Right atrium auricular region (tissue), 2 donors: ENCODE measurements around the gene KRT31. TPM values are rescaled to one million over a fixed set of nuclear protein-coding genes. Genes with fewer than 3 reads are reported as not detected.

Experiments used
- DNase-seq: peaks from one replicate; pipeline ENCODE4 v3.0.0-alpha.2; 2019; ENCODE audit warnings: low spot score
- H3K27ac ChIP-seq, 2 donors: fragments of 200-600 bp; sonication (generic); 1 replicate in 1 of 2; 2 replicates in 1 of 2; pipeline ENCODE4 v1.5.1; 2016 to 2019
- H3K27me3 ChIP-seq, 2 donors: fragments of 200-600 bp; sonication (generic); one replicate each; pipeline versions ENCODE4 v1.5.1 to v1.6.0; 2017 to 2019
- H3K36me3 ChIP-seq: fragments of 200-600 bp; sonication (generic); one replicate; pipeline ENCODE4 v1.5.1; 2016
- H3K4me1 ChIP-seq, 2 donors: fragments of 200-600 bp; sonication (generic); one replicate each; pipeline versions ENCODE4 v1.5.1 to v1.6.0; 2017 to 2019
- H3K4me3 ChIP-seq, 2 donors: fragments of 200-600 bp; sonication (generic); 1 replicate in 1 of 2; 2 replicates in 1 of 2; pipeline ENCODE4 v1.5.1; 2017 to 2019; ENCODE audit warnings: mild to moderate bottlenecking in 1 of 2, moderate library complexity in 1 of 2
- H3K9me3 ChIP-seq, 2 donors: fragments of 200-600 bp; sonication (generic); one replicate each; pipeline ENCODE4 v1.5.1; 2019
- CTCF ChIP-seq, 2 donors: fragments of 200-600 bp; sonication (generic); IDR thresholded peaks; one replicate each; pipeline ENCODE4 v1.5.1; 2019; ENCODE audit warnings: antibody characterized with exemption in 2 of 2
- total RNA-seq, 2 donors: library from RNA; depleted of rRNA; stranded (reverse); fragments of >200 nt; gene quantifications; one replicate each; pipeline ENCODE4 v1.1.0, GENCODE V29; 2016

The KRT31 gene
- total RNA-seq, 2 donors from 2014 or later = not detected

GRCh38 chr17:41367426-41368075 lies 29.9 kb downstream of the KRT31 start:
- Histone ChIP-seq H3K9me3 (no peaks in the 10 kb centered on the region), H3K4me3 (no peak overlapping the region), H3K4me1 (no peaks in the 10 kb centered on the region), H3K36me3 (no peaks in the 10 kb centered on the region), H3K27me3 (no peaks in the 10 kb centered on the region), H3K27ac (no peak overlapping the region)
- no peak for TF ChIP-seq CTCF (IDR thresholded peaks at IDR 0.05)
- no peak for DNase-seq

GRCh38 chr17:41366070-41366469 lies 31.3 kb downstream of the KRT31 start:
- H3K27me3 ChIP-seq = no peaks in the 10 kb centered on the region

GRCh38 chr17:41363881-41364280 lies 33.5 kb downstream of the KRT31 start:
- H3K9me3 ChIP-seq = peaks cover 0 to 3% of the 10 kb centered on the region in 2 donors
- H3K4me3 ChIP-seq = no peak overlapping the region
- TF ChIP-seq CTCF (IDR thresholded peaks at IDR 0.05) = no peak
- H3K27ac ChIP-seq = no peak overlapping the region
- H3K36me3 ChIP-seq = no peaks in the 10 kb centered on the region
- DNase-seq = no peak
- no peaks in the 10 kb centered on the region for H3K4me1 ChIP-seq
- H3K27me3 ChIP-seq = no peaks in the 10 kb centered on the region

More at GRCh38 chr17:41366070-41366469, 31.3 kb downstream of the KRT31 start:
- H3K36me3 ChIP-seq = no peaks in the 10 kb centered on the region
- H3K9me3 ChIP-seq = peaks cover 0 to 3% of the 10 kb centered on the region in 2 donors
- TF ChIP-seq CTCF (IDR thresholded peaks at IDR 0.05) = no peak
- no peak overlapping the region for H3K27ac ChIP-seq
- no peaks in the 10 kb centered on the region for H3K4me1 ChIP-seq
- DNase-seq = no peak
- H3K4me3 ChIP-seq = no peak overlapping the region

GRCh38 chr17:41360296-41360995 lies 37.0 kb downstream of the KRT31 start:
- H3K27ac ChIP-seq = no peak overlapping the region
- no peaks in the 10 kb centered on the region for H3K4me1 ChIP-seq
- H3K4me3 ChIP-seq = no peak overlapping the region
- peaks cover 0 to 11% of the 10 kb centered on the region in 2 donors for H3K9me3 ChIP-seq
- H3K27me3 ChIP-seq = no peaks in the 10 kb centered on the region
- H3K36me3 ChIP-seq = no peaks in the 10 kb centered on the region
- TF ChIP-seq CTCF (IDR thresholded peaks at IDR 0.05) = no peak
- DNase-seq = no peak

- Histone ChIP-seq H3K27ac (no peak overlapping the region), H3K36me3 (no peaks in the 10 kb centered on the region), H3K9me3 (peaks cover 0 to 8% of the 10 kb centered on the region in 2 donors), H3K27me3 (no peaks in the 10 kb centered on the region), H3K4me3 (no peak overlapping the region), H3K4me1 (no peaks in the 10 kb centered on the region)
- TF ChIP-seq CTCF (IDR thresholded peaks at IDR 0.05) = no peak
- DNase-seq = no peak
Measured at GRCh38 chr17:41354536-41354935, 42.9 kb downstream of the KRT31 start.
